Activated T-helper 9 cell treated with anti-CD3 and anti-CD28 coated beads, Interleukin-2, amount 50 U/mL, for 16 hours (primary cell): ENCODE measurements around the gene OR7A10.

Experiments
- DNase-seq: peaks from one replicate; pipeline ENCODE4 v3.0.0-alpha.2; 2020; ENCODE audit warnings: low read depth

Gene OR7A10

DNA sequence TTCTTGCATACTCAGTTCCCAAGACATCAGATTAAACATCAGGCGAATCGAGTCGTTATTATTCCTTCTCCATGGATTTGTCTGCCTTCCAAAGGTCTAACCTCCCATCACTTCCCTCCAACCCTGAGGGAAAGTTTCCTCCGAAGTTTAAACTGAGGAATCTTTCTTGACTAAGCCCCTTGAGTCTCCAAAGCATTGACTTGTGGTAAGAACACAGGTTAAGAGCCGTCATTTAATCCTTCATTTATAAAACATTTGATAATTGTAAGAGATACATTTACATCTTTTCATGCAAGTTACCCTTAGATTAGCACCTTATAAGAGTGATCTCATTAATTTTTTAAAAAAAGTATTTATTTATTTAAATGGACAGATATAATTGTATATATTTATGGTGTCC is at the start of gene OR7A10:
Gene OR7A10 (minus strand): TSS at position 101 of the 400 bp plus-strand sequence. CDS start 7,045 bp downstream, outside the sequence.
- no peak for DNase-seq

DNA sequence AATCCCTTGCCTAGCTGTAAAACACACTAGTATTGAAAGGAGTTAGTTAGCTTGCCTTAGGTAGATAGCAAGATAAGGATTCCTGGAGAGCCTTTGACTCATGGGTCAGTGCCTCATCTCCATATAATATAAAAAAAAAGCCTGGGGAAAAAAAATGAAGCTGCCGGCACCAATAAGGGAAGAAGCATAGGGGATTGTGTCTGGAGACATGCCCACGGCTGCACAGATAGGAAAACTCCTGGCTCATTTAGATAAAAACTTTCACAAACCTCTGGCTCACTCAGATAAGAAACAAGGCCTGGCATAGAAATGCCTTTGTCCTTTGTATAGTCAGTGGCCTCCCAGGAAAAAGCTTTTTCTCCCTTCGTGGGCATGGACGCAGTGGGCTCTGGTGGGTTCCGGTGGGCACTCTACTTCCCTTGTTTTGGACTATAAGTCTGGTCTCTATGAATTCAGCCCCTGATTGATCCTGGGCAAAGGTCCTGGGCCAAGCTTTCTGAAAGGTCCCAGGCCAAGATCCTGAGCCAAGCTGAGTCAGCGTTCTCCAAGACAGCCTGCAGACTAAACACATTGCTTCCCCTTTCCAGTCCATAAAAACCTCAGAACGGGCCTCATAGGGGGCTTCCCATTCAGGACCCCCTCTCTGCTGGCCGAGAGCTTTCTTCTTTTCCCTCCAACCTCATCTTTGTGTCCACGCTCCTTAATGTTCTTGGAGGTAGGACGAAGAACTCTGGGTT is 42.1 kb upstream of the OR7A10 start:
- DNase-seq, result no peak

DNA sequence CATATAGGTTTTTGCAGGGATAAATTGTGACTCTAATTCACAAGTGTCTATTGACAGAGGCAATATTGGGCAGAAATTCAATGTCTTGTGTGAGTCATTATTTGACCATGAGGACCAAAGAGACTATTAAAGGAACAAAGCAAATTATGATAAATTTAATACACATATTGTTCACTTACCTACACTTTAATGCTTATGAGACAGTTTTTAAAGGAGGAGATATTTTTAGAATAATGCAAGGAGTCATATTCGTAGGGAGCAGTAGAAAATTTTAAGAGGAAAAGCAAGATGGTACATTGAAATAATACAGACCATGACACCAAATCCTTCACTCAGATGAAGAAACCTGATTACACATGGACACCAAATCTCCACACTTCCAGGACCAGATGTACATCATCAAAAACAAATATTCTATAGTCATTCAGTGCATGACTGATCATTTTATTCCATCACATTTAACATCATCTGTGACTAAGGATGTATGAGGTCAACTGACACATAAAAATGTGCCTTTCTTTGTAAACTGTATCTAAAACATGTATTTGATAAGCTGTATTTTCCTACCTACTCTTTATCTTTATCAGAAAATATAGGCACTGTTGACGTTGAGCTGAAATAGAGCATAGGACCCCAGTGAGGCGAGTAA is 41.4 kb upstream of the OR7A10 start:
- no peak for DNase-seq

DNA sequence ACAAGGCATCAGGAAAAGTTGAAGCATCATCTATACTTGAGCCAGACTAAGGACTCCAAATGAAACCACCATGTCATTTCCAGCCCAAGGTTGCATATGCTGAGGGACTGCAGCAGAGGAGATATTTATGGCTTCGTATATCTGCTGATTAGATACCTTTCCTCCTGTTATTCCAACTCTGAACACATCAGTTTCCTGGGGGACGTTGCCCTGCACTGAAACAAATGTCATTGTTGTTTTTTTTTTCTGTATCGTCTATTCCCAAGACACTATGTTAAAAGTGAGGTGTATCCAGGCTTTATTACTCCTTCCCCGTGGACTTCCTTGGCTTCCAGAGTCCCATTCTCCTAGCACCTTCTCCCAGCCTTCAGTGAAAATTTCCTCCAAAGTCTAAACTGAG is 37.3 kb upstream of the OR7A10 start, which contains the start of gene OR7A17:
Gene OR7A17 (minus strand): TSS at position 101 of the 400 bp plus-strand sequence. CDS start 4,777 bp downstream, outside the sequence.
- no peak for DNase-seq

DNA sequence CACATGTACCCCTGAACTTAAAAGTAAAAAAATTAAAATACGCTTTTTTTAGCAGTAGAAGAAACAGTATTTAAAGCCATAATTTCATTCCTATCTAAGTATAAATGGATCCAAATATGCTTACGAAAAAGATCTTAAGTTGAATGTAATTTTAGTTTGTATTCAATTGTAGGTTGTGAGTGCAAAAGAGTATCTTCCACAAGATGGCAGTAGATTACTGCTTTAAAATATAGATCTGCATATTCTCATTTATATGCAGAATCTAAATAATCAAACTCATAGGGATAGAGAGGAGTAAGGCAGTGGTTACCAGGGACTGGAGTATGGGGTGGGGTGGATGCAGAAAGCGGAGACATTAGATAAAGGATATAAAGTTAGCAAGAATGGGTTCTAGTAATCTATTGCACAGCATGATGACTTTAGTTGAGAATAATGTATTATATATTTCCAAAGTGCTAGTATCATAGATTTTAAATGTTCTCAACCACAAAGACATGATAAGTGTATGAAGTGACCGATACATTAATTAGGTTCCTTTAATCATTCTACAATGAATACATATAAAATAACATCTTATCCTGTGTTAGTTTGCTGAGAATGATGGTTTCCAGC is 23.0 kb upstream of the OR7A10 start:
- no peak for DNase-seq

DNA sequence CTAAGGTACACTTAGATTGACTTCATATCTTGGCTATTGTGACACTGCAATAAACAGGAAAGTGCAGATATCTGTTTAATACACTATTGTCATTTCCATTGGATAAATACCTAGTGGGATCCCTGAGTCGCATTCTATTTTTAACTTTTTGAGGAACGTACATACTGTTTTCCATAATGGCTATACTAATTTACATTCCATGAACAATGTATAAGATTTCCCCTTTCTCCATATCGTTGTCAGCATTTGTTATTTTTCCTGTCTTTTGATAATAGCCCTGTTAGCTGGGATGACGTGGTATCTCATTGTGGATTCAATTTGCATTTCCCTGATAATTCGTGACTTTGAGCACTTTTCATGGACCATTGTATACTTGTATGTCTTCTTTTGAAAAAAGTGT is 19.8 kb upstream of the OR7A10 start:
- DNase-seq, result no peak

DNA sequence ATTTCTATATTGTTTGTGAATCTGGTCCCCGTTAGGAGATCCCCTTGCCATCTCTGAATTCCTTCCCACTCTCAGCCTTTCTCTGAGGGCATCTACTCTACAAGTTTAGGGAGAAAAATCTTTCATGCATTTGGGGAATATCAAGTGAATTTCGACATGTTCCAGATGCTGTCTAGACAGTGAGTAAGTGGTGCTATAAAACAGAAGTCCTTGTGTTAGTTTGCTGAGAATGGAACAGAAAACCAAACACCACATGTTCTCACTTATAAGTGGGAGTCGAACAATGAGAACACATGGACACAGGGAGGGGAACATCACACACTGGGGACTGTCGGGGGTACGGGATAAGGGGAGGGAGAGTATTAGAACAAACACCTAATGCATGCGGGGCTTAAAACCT is 5.1 kb downstream of the OR7A10 start:
- DNase-seq, result no peak

DNA sequence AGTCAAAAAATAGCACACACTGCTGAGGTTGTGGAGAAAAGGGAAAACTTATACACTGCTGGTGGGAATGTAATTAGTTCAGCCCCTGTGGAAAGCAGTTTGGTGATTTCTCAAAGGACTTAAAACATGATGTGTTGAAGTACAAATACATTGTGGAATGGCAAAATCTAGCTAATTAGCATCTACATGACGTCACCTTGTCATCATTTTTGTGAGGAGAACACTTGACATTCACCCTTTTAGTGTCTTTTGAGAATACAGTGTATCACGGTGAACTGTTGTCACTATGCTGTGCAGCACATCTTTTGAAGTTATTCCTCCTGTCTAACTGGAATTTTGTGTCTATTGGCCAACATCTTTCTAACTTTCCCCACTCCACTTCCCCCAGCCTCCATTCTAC is 5.6 kb downstream of the OR7A10 start:
- no peak for DNase-seq

DNA sequence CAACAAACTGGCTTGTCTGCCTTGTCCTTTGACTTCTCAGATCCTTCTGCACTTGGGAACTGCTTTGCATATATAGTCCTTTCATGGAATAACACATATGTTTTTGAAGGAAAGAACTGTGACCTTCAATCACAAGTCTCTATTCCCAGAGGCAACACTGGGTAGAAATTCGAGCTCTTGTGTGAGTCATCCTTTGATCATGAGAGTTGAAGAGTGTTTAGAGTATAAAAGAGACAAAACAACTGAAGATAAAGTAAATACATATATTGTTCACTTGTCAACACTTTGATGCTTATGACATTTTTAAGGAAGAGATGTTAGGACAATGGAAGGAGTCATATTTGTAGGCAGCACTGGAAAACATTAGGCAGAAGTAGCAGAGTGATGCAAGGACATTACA is 8.5 kb downstream of the OR7A10 start:
- no peak for DNase-seq

DNA sequence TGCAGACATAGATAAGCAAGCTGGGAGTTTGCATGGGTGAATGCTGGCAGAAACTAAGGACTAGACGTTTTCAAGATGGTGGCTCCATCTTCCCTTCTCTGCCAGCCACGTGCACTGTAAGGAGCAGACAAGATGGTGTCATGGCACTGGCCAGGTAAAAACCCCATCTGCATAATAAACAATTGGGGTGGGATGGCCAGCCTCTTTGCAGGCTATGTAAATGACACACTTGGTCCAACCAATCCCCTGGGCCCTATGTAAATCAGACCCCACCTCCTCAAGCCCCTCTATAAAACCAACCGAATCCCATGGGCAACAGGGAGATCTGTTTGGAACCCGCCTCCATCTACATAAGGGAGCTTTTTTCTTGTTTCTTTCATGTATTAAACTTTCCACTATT is 11.3 kb downstream of the OR7A10 start:
- DNase-seq, result no peak

DNA sequence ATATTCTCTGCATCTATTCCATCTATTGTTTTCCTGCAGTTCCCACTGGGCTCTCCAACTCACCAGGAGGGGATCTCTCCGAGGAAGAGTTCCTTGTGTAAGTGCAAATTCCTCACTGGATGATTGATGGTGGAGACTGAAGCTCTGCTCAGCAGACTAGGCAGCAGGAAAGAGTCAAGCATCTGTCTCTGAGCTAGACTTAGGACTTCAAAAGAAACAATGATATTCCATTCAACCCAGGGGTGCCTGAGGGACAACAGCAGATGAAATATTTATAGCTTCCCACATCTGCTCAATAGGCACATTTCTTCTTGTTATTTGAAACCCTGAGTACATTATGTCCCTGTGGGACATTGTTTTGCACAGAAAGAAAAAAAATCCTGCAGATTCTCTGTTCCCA is 13.7 kb downstream of the OR7A10 start, which contains the start of the genes OR7A5 and OR7C1:
Gene OR7A5 (minus strand): TSS at position 175 of the 400 bp plus-strand sequence. CDS start 6,944 bp downstream, outside the sequence.
Gene OR7C1 (minus strand): TSS at position 175 of the 400 bp plus-strand sequence. CDS start 35,049 bp downstream, outside the sequence.
- no peak for DNase-seq

DNA sequence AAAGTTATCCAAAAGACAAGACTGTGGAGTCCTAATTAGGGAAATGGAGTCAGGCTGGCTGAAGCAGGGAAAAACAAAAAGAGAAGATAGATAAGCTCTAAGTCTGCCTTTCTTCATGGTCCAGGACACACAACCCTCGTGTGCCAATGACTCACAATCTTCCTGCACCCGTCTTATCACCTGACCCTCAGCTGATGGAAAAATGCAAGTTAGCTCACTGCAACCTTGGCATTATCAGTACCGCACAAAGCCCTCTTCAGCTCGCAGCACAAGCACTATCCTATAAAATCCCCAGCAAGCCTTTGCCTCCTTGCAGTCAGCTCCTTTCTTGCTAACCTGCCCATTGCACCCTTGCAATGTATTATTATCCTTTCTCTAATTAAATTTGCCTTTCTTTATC is 18.0 kb downstream of the OR7A10 start:
- DNase-seq, result no peak

DNA sequence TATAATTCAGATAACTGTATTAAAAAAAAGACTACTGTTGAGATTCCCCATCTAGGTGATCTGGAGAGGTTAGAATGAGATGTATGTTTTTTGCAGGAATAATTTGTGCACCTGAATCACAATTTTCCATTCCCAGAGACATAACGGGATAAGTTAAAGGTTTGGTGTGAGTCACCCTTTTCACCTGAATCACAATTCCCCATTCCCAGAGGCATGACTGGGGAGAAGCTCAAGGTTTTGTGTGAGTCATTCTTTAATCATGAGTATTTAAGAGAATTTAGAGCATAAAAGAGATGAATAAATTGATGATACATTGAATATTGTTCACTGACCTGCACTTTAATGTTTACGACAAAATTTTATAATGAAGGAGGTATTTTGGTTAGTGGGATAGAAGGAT is 22.7 kb downstream of the OR7A10 start:
- no peak for DNase-seq

DNA sequence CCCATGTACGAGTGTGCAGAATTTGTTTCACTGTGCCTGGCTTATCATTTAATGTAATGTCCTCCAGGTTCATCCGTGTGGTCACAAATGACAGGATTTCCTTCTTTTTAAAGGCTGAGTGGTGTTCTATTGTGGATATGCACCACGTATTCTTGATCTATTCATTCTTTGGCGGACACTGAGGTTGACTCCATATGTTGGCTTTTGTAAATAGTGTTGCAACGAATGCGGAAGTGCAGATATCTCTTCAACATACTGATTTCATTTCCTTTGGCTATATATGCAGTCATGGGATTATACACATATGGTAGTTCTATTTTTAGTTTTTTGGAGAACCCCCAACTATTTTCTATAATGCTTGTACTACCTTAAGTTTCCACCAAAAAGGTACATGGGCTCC is 26.8 kb downstream of the OR7A10 start:
- no peak for DNase-seq

DNA sequence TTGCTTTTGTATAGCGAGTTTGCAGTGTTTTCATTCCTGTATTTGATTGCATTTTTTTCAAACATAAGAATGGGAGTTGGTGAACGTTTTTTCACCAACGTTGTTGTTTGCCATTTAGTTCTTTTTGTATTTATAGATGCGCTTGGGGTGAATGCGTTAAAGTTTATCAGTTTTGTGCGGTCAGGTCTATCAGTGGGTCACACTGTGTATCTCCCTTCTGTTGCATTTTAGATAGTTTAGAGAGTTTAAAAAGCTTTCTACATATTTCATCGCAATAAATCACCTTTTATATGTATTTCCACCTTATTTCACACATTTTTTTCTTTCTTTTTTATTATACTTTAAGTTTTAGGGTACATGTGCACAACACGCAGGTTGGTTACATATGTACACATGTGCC is 30.1 kb downstream of the OR7A10 start:
- DNase-seq, result no peak

DNA sequence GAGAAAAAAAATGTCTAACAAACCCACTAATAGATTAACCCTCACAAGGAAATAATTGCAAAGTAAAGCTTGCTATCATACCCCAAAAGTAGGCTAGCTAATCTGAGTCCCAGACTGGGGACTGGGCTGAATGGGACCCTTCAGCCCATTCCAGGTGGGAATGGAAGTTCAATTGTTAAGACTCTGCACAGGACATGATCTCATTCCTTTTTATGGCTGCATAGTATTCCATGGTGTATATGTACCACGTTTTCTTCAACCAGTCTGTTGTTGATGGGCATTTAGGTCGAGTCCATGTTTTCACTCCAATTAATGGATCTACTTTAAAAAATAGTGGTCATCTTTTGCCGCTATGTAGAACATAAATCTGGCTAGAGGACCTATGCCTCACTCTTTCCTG is 31.7 kb downstream of the OR7A10 start:
- no peak for DNase-seq

DNA sequence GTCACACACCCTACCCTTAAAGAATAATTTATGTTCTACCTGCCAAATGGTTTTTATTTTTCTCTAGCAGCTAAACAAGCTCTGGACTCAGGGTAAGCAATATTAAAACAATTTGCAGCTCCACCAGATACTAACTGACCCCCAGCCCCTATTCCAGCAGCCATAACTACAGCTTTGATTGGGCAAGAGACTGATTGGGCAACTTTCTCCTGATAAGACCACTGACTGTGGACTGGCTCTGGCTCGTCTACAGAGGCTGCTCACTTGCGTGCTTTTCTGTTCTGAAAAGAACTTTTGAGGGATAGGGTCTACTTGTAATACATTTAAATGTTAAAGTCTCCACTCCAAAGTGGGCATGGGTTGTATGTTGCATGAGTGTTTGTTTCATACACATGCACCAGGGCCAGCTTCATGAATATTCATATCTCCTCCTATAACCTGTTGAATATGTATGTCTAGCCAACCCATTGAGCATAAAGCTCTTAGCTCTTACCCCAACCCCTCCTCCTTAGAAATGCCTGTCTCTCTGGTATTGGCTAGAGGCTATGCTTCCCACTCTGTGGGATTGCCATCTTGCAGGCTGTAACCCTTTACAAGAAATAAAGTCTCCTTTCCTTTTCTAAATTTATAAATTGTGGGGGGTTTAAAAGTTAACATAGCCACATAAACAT is 33.6 kb downstream of the OR7A10 start:
- no peak for DNase-seq

DNA sequence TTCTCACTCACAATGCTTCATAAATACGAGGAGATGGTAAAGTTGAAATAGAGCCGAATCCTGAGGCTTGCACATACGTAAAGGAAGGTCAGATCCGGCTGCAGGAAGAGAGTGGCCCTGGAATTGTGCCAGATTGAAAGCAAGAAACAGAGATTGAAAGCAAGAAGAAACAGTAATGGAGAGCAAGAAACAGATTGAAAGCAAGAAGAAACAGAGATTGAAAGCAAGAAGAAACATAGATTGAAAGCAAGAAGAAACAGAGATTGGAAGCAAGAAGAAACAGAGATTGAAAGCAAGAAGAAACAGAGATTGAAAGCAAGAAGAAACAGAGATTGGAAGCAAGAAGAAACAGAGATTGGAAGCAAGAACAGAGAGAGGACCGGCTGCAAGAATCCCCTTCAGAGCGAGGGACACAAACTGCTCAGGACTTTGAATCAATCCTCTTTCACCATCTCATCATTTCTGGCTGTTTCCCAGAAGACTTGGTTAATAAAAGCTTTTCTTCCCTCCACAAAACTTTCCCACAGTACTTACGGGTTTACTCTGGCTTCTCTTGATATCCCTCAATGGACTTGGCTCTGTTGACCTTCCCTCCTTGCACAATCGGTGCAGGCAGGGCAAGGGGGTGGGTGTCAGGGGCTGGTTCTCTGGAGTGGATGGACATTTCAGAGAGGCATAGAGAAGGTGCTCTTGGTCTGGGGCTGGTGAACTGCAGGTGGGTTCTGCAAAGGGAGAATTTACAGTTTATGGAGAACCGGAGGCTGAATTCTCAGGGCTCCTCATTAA is 39.3 kb downstream of the OR7A10 start:
- DNase-seq, result no peak

DNA sequence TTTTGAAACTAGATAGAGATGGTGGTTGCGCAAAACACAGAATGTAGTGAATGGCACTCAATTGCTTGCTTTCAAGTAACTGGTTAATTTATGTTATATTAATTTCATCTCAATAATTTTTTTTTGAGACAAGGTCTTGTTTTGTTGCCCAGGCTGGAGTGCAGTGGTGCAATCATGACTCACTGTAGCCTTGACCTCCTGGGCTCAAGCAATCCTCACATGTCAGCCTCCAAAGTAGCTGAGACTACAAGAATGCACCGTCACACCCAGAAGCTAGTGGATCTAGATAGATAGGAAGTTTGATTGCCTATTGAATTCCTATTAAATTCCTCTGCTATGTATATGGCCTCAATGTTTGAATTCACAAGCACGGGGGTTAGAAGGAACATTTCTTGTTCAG is 44.0 kb downstream of the OR7A10 start:
- no peak for DNase-seq

DNA sequence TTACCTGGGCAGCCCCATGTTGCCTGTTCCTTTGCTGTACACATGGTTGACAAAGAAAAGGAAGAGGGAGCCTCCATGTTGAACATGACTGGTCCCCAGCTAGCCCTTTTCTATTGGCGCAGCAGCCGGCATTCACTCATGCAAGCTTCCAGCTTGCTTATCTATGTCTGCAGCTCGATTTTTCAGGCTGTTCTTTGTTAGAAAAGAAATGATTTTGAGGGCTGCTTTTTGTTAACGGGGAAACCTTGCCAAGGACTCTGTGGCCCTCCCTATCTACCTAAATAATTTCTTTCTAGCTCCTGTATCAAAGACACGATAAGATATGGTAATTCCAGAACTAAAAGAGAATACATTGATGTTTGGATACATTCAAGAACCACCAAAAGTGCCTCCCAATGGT is 50.0 kb downstream of the OR7A10 start:
- DNase-seq, result no peak

DNA sequence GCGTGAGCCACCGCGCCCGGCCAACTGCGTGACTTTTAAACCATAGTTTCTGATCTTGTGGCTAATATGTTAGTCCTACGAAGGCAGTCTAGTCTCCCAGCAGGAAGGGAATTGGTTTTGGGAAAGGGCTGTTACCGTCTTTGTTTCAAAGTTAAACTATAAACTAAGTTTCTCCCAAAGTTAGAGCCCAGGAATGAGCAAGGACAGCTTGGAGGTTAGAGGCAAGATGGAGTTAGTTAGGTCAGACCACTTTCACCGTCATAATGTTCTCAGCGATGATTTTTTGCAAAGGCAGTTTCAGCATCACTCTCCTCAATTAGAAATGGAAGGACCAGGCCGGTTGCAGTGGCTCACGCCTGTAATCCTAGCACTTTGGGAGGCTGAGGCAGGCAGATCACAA is 52.7 kb downstream of the OR7A10 start:
- DNase-seq, result no peak
